Ectodermal cell (in vitro differentiated cells): ENCODE data around the gene UBASH3A.

ENCODE experiments used
- H3K27ac ChIP-seq: 2 replicates; pipeline ENCODE4 v1.7.0; 2013; ENCODE audit warnings: mild to moderate bottlenecking, low read depth, low read length; ENCODE audit not compliant: insufficient read depth, poor library complexity, severe bottlenecking
- H3K27me3 ChIP-seq: 2 replicates; pipeline ENCODE4 v1.7.0; 2013; ENCODE audit warnings: mild to moderate bottlenecking, low read length; ENCODE audit not compliant: insufficient read depth, control insufficient read depth, poor library complexity, severe bottlenecking
- H3K36me3 ChIP-seq: one replicate; pipeline ENCODE4 v1.7.0; 2013; ENCODE audit warnings: low read length; ENCODE audit not compliant: control insufficient read depth, insufficient read depth
- H3K4me1 ChIP-seq: one replicate; pipeline ENCODE4 v1.7.0; 2013; ENCODE audit warnings: low read length; ENCODE audit not compliant: control insufficient read depth, insufficient read depth
- H3K4me3 ChIP-seq: 2 replicates; pipeline ENCODE4 v1.7.0; 2013; ENCODE audit warnings: low read depth, low read length, control low read depth; ENCODE audit not compliant: insufficient read depth
- H3K9me3 ChIP-seq: 2 replicates; pipeline ENCODE4 v1.7.0; 2013; ENCODE audit warnings: mild to moderate bottlenecking, low read length, moderate library complexity; ENCODE audit not compliant: control insufficient read depth
- WGBS, 2 experiments: methylation state at CpG; one replicate each; pipeline ENCODE4 v1.1.7; 2013; ENCODE audit warnings: missing lambda C conversion rate in 2 of 2; 5-methylcytosine and 5-hydroxymethylcytosine counted together

UBASH3A gene

DNA sequence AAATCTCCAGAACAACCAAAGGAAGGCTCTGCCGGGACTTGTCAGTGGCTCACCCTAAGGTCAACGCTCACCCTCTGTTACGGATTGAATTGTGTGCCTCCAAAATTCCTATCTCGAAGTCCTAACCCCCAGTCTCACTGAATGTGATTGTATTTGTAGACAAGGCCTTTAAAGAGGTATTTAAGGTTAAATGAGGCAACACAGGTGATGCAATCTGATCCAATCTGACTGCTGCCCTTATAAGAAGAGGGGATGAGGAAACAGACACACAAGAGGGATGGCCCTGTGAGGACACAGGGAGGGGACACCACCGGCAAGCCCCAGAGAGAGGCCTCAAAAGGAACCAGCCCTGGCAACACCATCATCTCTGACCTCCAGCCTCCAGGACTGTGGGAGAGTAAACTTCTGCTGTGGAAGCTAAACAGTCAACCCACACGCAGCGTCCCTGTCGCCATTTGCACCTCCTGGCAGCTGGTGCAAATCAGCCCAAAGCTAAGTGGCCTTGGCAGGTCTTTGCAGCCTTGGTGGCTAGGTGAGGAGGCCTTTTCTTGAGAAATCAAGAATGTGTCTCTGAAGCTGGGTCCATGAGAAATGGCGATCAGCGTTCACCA lies 24.2 kb downstream of the UBASH3A start:
- H3K9me3 ChIP-seq: no peaks in the 10 kb centered on the region
- WGBS, 2 experiments: 93 to 94% methylated on average over 10 of the region's 10 CpGs
- H3K4me3 ChIP-seq: no peak overlapping the region
- H3K27me3 ChIP-seq: no peaks in the 10 kb centered on the region
- no peaks in the 10 kb centered on the region for H3K4me1 ChIP-seq
- H3K36me3 ChIP-seq: no peaks in the 10 kb centered on the region
- no peak overlapping the region for H3K27ac ChIP-seq

DNA sequence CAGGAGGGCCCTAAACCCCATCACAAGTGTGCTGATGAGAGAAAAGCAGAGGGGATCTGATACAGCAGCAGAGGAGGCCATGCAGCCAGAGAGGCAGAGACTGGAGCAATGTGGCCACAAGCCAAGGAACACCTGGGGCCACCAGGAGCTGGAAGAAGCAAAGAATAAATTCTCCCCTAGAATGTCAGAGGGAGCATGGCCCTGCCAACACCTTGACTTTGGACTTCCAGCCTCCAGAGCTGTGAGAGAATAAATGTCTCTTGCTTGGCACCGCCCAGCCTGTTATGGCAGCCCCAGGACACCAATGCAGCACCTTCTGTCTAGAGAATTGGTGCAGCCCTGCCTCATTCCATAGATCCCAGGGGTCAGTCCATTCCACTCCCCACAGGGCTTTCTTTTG lies 25.3 kb downstream of the UBASH3A start:
- H3K4me3 ChIP-seq: no peak overlapping the region
- no peaks in the 10 kb centered on the region for H3K36me3 ChIP-seq
- no peak overlapping the region for H3K27ac ChIP-seq
- 91 to 94% methylated on average over 1 of the region's 1 CpG for WGBS, 2 experiments
- H3K27me3 ChIP-seq: no peaks in the 10 kb centered on the region
- no peaks in the 10 kb centered on the region for H3K9me3 ChIP-seq
- no peaks in the 10 kb centered on the region for H3K4me1 ChIP-seq

DNA sequence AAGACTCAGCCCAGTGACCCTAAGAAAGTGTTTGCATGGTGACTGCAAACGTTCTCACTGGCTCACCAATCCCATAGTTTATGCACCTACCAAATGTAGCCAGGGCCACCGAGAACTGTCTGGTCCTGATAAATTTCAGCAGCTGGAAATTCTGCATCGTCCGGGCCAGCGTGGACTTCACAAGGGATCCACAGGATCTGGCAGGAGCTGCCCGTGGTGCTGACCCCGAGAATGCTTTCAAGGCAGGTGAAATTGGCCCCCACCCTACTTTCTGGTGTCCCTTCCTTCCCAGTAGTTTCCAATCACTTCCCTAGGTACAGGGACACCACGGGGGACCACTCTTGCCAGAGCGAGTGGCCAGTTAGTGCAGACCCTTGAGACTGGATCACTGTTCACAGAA lies 26.2 kb downstream of the UBASH3A start:
- 52 to 55% methylated on average over 9 of the region's 9 CpGs for WGBS, 2 experiments
- H3K27ac ChIP-seq: no peak overlapping the region
- H3K4me1 ChIP-seq: no peaks in the 10 kb centered on the region
- H3K9me3 ChIP-seq: no peaks in the 10 kb centered on the region
- H3K36me3 ChIP-seq: no peaks in the 10 kb centered on the region
- H3K27me3 ChIP-seq: no peaks in the 10 kb centered on the region
- no peak overlapping the region for H3K4me3 ChIP-seq

DNA sequence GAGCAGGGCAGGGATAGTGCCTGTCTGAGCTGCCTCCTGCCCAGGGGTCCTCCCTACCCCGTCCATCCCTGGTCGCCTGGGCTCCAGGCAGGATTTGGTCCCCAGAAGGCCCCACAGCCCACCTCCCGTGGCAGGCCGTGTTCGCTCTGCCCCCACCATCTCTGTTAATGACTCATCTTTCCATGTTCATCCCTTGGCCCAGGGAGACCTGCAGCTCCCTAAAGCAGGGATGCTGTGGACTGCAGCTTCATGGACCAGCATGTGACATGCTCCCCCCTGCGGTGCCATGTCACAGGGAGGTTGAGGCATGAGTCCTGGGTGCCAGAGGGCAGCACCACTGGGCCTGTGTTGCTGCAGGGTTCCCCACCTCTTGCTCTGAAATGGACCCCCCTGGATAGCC lies 26.8 kb downstream of the UBASH3A start:
- Histone ChIP-seq H3K36me3 (no peaks in the 10 kb centered on the region), H3K4me3 (no peak overlapping the region), H3K4me1 (no peaks in the 10 kb centered on the region), H3K9me3 (no peaks in the 10 kb centered on the region), H3K27me3 (no peaks in the 10 kb centered on the region), H3K27ac (no peak overlapping the region)
- 88 to 89% methylated on average over 6 of the region's 6 CpGs for WGBS, 2 experiments

DNA sequence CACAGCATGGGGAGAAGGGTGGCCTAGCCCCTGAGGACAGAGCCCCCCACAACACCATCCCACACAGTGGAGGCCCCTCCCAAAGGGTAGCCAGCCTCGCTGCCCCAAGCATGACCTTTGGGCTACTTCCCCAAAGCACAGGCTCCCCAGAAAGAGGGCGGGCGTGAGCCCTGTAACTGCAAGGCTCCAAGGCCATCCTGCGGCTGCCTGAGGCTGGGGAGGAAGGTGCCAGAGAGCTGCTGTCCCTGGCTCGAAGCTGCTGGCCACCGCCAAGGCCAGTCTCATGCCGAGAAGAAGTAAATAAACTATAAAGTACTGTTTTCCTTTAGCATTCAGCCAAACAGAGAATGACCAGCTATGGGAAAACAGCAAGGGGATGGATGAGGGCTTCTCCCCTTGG lies 27.5 kb downstream of the UBASH3A start:
- 83 to 85% methylated on average over 7 of the region's 7 CpGs for WGBS, 2 experiments
- H3K9me3 ChIP-seq: no peaks in the 10 kb centered on the region
- no peaks in the 10 kb centered on the region for H3K27me3 ChIP-seq
- no peaks in the 10 kb centered on the region for H3K4me1 ChIP-seq
- no peak overlapping the region for H3K27ac ChIP-seq
- H3K4me3 ChIP-seq: no peak overlapping the region
- H3K36me3 ChIP-seq: no peaks in the 10 kb centered on the region

DNA sequence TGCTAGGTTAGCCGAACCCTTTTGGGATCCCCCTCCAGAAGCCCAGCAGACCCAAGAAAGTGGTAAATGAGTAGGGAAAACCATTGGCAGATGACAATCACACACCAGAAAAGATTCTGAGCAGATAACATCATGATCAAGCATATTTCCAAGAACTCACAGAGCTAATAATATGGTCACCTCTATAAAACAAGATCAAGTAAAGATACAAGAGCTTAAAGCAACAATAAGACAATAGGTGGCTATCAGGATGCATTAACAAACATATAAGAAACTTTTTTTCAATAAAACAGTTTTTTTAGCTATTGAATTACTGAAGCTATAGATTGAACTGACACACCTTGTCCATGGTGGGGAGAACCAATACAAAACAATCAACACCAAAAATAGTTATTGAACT lies 29.0 kb downstream of the UBASH3A start:
- Histone ChIP-seq H3K9me3 (no peaks in the 10 kb centered on the region), H3K4me1 (no peaks in the 10 kb centered on the region), H3K36me3 (no peaks in the 10 kb centered on the region), H3K27me3 (no peaks in the 10 kb centered on the region), H3K27ac (no peak overlapping the region), H3K4me3 (no peak overlapping the region)
- WGBS, 2 experiments: 93 to 100% methylated on average over 1 of the region's 1 CpG

- Histone ChIP-seq H3K9me3 (no peaks in the 10 kb centered on the region), H3K27me3 (no peaks in the 10 kb centered on the region), H3K36me3 (no peaks in the 10 kb centered on the region), H3K4me1 (no peaks in the 10 kb centered on the region), H3K27ac (no peak overlapping the region), H3K4me3 (no peak overlapping the region)
- 87 to 89% methylated on average over 10 of the region's 10 CpGs for WGBS, 2 experiments
Observed at GRCh38 chr21:42433946-42434551, 30.3 kb downstream of the UBASH3A start.

GRCh38 chr21:42434884-42435283 lies 31.2 kb downstream of the UBASH3A start:
- H3K9me3 ChIP-seq: no peaks in the 10 kb centered on the region
- WGBS, 2 experiments: 88 to 95% methylated on average over 3 of the region's 3 CpGs
- H3K27me3 ChIP-seq: no peaks in the 10 kb centered on the region

DNA sequence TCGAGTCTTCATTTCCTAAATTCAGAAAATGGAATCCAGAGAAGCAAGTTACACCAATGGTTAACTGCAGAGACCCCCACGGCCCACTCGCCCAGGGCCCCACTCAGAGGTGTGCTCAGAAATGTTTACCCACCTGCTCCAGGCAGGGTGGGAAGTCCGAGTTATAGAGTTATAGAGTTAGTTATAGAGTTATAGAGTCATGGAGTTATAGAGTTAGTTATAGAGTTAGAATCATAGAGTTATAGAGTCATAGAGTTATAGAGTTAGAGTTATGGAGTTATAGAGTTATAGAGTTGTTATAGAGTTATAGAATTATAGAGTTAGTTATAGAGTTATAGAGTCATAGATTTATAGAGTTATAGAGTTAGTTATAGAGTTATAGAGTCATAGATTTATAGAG lies 31.7 kb downstream of the UBASH3A start:
- Histone ChIP-seq H3K4me1 (no peaks in the 10 kb centered on the region), H3K9me3 (no peaks in the 10 kb centered on the region), H3K27me3 (no peaks in the 10 kb centered on the region), H3K36me3 (no peaks in the 10 kb centered on the region), H3K27ac (no peak overlapping the region), H3K4me3 (no peak overlapping the region)
- 79 to 81% methylated on average over 4 of the region's 4 CpGs for WGBS, 2 experiments

More at GRCh38 chr21:42434884-42435283, 31.2 kb downstream of the UBASH3A start:
- no peak overlapping the region for H3K4me3 ChIP-seq
- H3K27ac ChIP-seq: no peak overlapping the region
- no peaks in the 10 kb centered on the region for H3K36me3 ChIP-seq
- no peaks in the 10 kb centered on the region for H3K4me1 ChIP-seq

DNA sequence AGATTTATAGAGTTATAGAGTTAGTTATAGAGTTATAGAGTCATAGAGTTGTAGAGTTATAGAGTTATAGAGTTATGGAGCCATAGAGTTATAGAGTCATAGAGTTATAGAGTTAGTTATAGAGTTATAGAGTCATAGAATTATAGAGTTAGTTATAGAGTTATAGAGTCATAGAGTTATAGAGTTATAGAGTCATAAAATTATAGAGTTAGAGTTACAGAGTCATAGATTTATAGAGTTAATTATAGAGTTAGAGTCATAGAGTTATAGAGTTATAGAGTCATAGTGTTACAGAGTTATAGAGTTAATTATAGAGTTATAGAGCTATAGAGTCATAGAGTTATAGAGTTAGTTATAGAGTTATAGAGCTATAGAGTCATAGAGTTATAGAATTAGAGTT lies 32.1 kb downstream of the UBASH3A start:
- Histone ChIP-seq H3K9me3 (no peaks in the 10 kb centered on the region), H3K27me3 (no peaks in the 10 kb centered on the region), H3K36me3 (no peaks in the 10 kb centered on the region), H3K4me1 (no peaks in the 10 kb centered on the region), H3K4me3 (no peak overlapping the region), H3K27ac (no peak overlapping the region)

- no peaks in the 10 kb centered on the region for H3K27me3 ChIP-seq
Observed at GRCh38 chr21:42436914-42437313, 33.2 kb downstream of the UBASH3A start.

More at GRCh38 chr21:42436914-42437313, 33.2 kb downstream of the UBASH3A start:
- Histone ChIP-seq H3K27ac (no peak overlapping the region), H3K4me1 (no peaks in the 10 kb centered on the region), H3K36me3 (no peaks in the 10 kb centered on the region), H3K9me3 (no peaks in the 10 kb centered on the region), H3K4me3 (no peak overlapping the region)
